HG02943 (cell line): ENCODE measurements around the gene IFIT2.
A peak's percentile ranks its signal among the peaks of the same experiment; 100 is the strongest.
"Not testable (repeated sequence)": the region's sequence is repeated elsewhere in the genome, so short reads cannot be mapped to it uniquely, and the experiment has no call there.

Source experiments
- ATAC-seq: cut with Tn5 transposase; IDR thresholded peaks from one replicate; pipeline ENCODE4 v1.9.1; 2021; ENCODE audit warnings: mild to moderate bottlenecking, low read depth, moderate library complexity; ENCODE audit not compliant: unreplicated experiment

The IFIT2 gene

GRCh38 chr10:89335226-89335625, 33.4 kb downstream of the IFIT2 start:
- no peak for ATAC-seq

DNA sequence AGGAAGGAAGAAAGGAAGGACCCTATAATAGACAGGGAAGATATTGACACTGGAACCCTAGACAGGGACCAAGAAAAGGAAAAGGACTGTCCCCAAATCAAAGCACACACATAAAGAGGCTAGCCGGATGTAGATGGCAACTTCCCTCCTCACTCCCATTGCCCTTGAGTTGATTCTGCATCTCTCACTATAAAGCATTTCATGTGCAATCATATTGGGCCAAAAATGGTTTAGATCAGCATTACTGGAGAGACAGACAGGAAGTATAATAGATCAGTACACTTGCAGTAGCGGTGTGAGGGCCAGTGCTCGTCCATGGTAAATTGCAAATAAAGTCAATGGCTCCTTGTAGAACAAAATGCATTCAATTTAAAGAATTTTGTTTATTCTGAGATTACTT, 34.4 kb downstream of the IFIT2 start:
- ATAC-seq, result no peak

GRCh38 chr10:89337484-89337883, 35.6 kb downstream of the IFIT2 start:
- ATAC-seq, result no peak

- ATAC-seq, result no peak
Observed at GRCh38 chr10:89338713-89339112, 36.9 kb downstream of the IFIT2 start.

- ATAC-seq, result no peak
Observed at GRCh38 chr10:89339875-89340274, 38.0 kb downstream of the IFIT2 start.

GRCh38 chr10:89341649-89342048, 39.8 kb downstream of the IFIT2 start:
- no peak for ATAC-seq

- no peak for ATAC-seq
Observed at GRCh38 chr10:89342206-89342958, 40.5 kb downstream of the IFIT2 start.

- no peak for ATAC-seq
Observed at GRCh38 chr10:89343089-89343767, 41.4 kb downstream of the IFIT2 start.

DNA sequence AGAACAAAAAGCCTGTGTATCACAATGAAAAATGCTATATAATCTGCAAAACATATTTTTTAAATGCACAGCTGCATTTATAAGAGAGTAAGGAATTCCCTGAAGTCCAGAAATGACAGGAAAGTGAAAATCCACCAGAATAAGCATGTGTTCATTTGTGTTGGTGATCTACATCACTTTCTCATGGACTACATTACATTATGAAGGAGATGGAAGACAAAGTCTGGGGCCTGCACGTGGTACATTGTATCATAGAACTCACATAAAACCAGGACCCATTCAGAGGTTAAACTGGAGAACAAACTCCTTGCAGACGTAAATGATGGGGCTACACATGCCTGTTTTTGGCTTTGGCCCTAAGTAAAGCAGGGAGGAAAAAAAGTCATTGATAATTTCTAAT, 42.3 kb downstream of the IFIT2 start:
- no peak for ATAC-seq

DNA sequence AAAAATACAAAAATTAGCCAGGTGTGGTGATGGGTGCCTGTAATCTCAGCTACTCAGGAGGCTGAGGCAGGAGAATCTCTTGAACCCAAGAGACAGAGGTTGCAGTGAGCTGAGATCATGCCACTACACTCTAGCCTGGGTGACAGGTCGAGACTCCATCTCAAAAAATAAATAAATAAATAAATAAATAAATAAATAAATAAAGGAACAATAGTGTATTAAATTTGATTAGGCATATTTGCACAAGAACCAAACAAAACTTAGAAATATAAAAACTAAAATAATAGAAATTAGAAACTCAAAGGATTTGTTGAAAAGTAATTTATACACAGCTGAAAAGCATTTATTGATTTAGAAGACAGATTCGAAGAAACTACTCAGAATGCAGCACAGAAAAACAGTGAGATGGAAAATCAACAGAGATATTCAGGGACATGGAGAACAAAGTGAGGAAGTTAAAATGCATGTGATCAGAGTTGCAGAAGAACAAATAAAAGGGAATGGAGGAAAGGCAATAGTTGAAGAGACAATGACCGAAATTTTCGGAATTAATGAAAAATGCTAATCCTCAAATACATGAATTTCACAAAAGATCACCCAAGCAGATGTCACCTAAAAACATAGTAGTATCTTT, 43.6 kb downstream of the IFIT2 start:
- no peak for ATAC-seq

DNA sequence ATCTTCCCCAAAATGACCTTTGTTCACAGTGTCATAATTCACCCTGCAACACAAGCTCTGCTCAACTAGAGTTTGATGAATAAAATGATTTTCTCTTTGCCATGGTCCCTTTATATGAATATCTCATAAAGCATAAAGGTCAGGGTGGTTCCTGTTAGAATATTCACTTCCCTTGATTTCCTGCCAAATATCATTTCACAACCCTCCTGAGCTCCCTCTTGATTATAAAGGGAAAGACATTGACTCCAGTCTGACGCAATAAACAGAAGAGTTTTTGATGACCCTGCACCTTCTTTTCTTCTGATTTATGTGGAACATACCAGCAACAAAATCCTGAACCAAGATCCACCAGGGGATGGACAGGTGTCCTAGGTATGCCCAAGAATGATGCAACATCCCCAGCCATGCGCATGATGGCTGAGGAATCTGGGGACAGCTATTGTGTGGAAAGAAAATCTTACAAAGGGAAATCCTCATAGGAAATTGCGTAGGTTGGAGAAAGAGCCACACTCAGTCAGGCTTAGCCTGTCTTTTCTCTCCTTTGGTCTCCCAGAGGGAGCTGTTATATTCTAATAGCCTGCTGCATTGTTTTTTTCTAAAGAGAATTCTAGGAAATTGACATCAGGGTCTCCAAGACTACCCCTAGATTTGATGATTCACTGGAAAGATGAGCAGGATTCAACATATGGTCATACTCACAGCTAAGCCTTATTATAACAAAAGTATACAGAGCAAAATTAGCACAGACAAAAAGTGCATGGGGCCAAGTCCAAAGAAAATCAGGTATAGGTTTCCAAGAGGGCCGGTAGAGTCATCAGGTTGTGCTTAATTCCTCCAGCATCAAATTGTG, 44.8 kb downstream of the IFIT2 start:
- no peak for ATAC-seq

GRCh38 chr10:89347701-89348457, 46.0 kb downstream of the IFIT2 start:
- ATAC-seq, result no peak

- ATAC-seq, result no peak
Observed at GRCh38 chr10:89348481-89348880, 46.6 kb downstream of the IFIT2 start.

GRCh38 chr10:89348975-89349374, 47.1 kb downstream of the IFIT2 start:
- no peak for ATAC-seq

DNA sequence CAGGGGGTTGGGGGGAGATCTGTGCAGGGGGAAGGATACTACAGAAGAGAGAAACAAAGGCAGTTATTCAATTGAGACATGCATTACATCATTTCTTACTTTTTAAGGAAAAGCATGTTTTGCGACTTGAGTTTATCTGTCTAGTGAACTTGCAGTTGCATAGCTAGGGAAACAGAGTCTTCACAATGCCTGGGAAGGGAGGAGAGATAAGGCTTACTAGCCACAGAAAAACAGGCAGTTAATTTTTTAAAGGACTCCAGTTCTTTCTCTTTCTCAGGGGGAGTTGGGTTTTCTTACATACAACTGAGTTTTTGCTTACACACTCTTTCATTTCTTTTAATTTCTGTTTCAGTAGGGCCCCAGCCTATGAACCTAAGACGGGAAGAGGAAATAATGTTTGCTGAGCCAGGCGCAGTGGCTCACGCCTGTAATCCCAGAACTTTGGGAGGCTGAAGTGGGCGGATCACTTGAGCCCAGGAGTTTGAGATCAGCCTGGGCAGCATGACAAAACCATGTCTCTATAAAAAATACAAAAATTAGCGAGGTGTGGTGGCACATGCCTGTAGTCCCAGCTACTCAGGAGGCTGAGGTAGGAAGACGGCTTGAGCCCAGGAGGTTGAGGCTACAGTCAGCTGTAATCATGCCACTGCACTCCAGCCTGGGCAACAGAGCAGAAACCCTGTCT, 48.9 kb downstream of the IFIT2 start:
- ATAC-seq, result not testable (repeated sequence)

- ATAC-seq, result peak; percentile 73
Observed at GRCh38 chr10:89351412-89351779, 49.5 kb downstream of the IFIT2 start.

DNA sequence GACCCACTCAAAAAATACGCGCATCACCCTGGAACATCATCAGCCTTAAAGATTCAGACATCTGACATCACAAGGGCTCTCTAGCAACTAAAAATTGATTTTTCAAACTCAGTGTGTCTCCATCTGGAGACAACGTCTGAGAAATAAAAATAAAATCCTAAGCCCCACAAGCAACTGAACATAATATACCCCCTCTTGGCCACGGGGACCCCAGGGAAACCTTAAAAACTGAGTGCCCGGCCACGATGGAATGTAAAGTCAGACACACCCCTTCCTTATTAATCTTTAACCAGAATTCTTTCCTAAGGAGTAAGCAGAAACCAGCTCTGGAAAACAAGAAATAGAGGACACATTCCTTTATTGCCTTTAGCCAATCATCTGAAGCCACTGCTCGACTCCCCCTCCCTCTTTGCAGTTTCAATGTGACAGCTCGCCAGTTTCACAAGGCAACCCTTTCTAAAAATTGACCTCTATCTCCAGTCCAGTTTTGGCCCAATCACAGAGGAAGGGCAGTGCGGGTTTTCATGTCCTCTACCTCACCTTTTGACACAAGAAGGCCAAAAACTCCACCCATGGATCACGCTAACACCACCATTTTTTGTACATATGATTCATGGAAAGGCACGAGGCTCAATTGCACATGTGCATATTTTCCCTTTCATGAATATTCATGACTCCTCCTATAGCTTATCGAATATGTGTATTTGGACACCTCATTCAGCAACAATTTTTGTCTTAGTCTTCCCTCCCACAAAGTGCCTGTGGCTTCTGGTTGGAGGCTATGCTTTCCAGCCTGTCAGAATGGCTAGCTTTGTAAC, 50.1 kb downstream of the IFIT2 start:
- ATAC-seq, result no peak

DNA sequence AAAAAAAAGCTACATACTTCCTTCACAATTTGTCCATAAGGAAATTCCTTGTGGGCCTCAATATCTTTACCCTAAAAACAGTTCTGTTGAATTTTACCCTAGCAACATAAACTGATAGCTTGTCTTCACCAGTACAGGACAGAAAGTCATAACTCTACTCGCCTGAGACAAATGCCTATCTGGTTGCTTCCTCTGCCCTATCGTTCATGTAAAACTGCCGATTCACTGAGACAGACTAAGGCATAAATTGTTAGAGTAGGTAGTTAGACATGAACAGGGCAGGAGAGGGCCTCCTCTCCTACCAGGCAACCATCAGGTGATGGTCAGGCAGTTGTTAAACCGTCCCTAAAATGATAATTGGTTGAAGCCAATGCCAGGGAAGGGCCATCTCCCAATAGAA, 51.0 kb downstream of the IFIT2 start:
- ATAC-seq, result no peak
